NCI-H1092 treated with DMSO at 0.1 percent for 48 hours (cell line): ENCODE measurements around the gene MYBPC2.
"Not testable (repeated sequence)": the region's sequence is repeated elsewhere in the genome, so short reads cannot be mapped to it uniquely, and the experiment has no call there.

Source experiments
- DNase-seq: peaks from one replicate; lab custom pipeline; 2025; lab: John Stamatoyannopoulos, UW

The MYBPC2 gene

DNA sequence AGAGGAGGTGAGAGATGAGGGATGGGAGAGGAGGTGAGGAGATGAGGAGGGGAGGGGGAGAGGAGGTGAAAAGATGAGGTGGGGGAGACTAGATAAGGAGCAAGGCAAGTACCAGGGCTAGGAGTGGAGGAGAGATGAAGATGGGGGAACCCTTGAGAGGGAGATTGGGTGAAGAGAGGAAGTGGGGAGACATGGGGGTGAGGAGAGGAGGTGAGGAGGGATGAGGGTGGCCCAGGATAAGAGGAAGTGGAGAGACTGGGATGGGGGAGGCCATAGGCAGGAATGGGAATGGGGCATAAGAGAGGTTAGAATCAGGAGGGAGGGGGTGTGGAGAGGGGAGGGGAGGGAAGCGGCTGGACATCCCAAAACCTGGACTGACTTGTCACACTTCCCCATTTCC is 26.9 kb downstream of the MYBPC2 start:
- DNase-seq, result no peak

DNA sequence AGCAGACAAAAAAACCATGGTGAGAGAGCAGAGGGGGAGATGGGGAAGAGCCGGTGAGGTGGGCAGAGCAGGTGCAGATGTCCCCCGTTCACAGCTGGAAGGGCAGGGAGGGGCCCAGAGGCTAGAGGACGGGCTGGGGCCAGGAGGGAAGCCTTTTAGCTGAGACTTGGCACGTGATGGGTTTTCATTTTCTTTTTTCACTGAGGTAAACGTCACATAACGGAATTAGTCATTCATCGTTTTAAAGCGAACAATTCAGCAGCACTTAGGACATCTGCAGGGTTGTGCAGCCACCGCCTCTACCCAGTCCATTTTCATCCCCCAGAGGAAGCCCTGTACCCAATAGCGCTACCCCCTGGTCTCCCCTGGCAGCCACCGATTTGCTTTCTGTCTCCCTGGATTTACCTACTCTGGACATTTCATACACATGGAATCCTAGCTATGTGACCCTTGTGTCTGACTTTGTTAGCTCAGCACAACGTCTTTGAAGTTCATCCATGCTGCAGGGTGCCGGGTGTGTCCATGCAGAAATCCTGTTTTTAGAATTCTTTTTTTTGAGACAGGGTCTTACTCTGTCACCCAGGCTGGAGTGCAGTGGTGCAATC is 27.6 kb downstream of the MYBPC2 start:
- DNase-seq, result no peak

GRCh38 chr19:50461066-50461875 is 28.6 kb downstream of the MYBPC2 start:
- DNase-seq, result peak; percentile 45

DNA sequence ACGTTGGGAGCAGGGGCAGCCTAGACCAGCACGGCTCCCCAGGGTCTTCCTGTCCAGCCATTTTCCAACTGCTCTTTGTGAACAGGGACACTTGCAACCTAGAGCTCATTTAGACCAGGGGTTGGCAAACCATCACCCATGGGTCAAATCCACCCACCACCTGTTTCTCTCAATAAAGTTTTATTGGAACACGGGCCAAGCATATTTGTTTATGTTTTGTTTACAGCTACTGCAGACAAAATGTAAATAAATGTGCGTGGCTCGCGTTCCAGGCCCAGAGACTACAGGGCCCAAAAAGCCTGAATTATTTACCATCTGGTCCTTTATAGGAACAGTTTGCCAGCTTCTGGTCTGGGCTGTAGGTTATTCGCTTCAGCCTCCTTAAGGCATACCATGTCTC is 30.3 kb downstream of the MYBPC2 start:
- no peak for DNase-seq

GRCh38 chr19:50464348-50464747 is 31.7 kb downstream of the MYBPC2 start:
- no peak for DNase-seq

DNA sequence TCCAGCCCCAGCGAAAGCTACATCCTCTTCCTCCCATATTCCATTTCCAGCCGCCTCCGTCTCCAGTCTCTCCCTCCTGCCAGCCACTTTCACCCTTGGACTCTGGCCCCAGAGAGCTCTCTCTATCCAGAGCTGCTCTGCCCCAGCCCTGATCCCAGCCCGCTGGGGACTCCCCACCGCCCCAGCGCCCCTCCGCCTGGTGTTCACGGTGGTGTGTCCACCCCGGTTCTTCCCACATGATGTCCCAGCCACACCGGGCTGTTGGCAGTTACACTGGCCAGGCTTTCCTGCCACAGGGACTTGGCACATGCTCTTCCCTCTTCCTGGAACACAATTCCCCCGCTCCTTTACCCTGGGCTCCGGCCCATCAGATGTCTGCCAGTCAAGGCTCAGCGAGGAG is 32.3 kb downstream of the MYBPC2 start:
- DNase-seq, result no peak

DNA sequence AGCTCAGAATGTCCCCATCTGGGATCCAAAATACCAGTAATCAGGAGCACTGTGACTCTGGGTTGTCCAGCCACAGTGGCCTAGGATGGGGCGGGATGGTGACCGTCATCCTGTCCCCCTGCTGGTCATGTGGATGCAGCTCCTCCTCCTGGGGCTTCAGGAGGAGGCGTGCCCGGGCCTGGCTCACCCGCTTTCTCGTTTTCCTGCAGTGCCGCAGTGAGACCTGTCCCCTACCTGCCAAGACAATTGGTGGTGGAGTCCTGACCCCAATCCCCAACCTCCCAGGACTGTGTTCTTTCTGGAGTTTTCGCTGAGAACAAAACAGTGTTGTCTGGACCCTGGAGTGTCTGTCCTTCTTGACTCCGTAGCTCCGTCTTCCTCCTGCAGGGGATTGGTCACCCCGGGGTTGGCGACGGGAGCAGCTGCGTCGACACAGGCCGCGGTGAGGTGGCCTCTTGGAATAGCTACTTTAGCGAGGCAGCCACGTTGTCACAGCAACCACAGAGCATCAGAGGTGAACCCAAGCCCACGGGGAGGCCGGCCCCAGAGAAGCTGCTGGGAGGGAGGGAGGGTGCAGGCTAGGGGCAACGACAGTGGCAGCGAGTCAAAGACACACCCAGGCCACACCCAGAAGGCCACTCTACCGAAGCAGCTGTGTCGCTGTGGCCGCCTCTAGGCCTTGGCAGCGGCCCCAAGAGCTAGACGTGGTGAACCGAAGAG is 33.5 kb downstream of the MYBPC2 start:
- DNase-seq, result peak; percentile 52

DNA sequence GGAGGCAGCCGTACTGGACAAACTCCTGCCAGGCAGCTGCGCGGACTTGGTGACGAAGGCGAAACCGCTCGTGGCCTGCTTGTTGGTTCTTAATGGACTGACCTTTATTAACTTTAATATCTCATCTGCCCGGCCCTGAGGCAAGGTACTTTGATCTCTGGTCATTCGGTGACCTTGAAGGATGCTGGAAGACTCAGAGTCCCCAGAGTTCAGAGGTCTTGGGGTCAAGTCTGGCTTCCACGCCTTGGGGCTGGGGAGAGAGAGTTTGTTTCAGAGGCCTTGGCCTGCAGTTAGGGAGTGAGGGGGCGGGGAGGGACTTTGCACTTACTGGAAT is 34.0 kb downstream of the MYBPC2 start:
- DNase-seq, result no peak

DNA sequence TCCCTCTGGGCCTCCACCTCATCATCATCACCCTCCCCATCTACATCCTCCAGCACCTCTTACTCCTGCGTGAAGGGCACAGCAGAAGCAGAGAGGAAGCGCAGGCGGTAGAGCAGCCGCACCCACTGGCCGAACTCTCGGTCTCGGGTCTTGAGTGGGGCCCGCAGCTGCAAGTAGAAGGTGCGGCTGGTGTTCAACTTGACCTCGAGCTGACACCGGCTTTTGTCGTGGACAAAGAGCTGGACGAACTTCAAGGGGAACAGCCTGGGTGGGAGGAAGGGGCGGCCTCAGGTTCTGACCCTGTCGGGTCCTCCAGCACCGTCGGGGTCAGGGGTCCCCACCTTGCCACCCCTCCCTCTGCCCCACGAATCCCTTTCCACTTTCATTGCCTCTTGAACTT is 34.9 kb downstream of the MYBPC2 start:
- no peak for DNase-seq

- DNase-seq, result no peak
Observed at GRCh38 chr19:50468818-50469217, 36.1 kb downstream of the MYBPC2 start.

GRCh38 chr19:50473336-50473735 is 40.6 kb downstream of the MYBPC2 start:
- not testable (repeated sequence) for DNase-seq

DNA sequence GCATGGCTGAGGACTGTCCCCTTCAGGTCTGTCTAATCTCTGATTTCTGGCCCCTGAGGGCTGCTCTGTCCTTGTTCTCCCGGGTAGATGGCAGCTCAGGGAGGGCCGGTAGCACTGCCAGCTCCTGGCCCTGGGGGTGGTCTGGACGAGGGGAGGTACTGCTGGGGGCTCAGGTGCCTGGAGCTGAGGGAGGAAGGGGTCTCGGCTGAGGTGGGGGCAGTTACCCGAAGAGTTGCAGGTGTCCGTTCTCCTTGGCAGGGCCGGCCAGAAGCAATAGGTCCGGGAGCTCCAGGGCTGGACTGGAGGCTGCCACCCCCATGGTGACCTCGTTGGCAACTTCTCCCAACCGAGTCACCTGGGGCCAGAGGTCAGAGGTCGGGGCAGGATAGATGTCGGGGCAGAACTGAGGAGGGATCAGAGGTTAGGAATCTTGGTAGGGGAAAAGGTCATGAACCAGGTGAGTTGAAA is 42.4 kb downstream of the MYBPC2 start:
- DNase-seq, result no peak

GRCh38 chr19:50475736-50476223 is 43.1 kb downstream of the MYBPC2 start:
- no peak for DNase-seq

- peak; percentile 86 for DNase-seq
Observed at GRCh38 chr19:50476224-50476906, 43.7 kb downstream of the MYBPC2 start, which contains the start of the genes EMC10 and GARIN5A. TSS of gene EMC10 (plus strand) at chr19:50476507. CDS start at chr19:50476545, 38 bp downstream. TSS of gene GARIN5A (minus strand) at chr19:50476848. CDS start at chr19:50476388, 460 bp downstream.

DNA sequence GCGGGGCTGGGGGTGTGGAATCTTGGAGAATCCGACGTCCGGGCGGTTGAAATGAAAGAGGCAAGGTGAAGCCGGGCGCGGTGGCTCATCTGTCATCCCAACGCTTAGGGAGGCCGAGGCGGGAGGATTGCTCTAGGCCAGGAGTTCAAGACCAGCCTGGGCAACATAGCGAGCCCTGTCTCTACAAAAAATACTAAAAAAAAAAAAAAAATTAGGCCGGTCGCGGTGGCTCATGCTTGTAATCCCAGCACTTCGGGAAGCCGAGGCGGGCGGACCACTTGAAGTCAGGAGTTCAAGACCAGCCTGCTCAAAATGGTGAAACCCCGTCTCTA is 44.2 kb downstream of the MYBPC2 start:
- no peak for DNase-seq

DNA sequence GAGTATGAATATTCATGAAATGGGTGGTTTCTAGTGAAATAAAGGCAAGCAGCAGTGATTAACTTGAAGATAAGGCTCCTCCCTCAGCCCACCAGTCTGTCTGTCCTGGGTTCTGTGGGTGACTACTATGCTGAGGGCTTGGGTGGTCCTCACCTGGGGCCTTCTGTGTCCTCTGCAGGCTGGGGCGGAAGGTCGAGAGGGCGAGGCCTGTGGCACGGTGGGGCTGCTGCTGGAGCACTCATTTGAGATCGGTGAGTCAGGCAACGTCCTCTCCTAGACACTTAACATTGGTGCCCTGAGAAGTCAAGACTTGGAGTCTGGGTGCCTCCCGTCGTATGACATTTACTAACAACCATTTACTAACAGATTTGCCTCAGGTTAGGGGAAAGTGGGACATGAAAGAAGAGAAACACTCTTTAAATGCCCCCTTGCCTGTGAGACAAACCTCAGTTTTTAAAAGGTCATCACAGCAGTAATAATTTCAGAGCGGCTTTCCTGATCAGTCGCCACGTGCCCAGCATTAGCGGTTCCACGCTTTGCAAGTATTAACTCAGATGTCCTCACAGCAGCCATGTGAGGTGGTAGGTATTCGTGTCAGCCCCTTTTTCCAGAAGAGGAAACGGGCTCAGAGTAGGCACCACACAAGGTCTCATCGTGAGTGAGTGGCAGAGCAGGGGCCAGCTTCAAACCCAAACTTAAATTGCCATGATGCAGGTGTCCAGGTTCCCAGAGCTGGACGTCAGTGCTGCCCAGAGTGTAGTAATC is 45.2 kb downstream of the MYBPC2 start:
- DNase-seq, result no peak

GRCh38 chr19:50478901-50479715 is 46.4 kb downstream of the MYBPC2 start:
- no peak for DNase-seq

- no peak for DNase-seq
Observed at GRCh38 chr19:50479761-50480251, 47.1 kb downstream of the MYBPC2 start.

DNA sequence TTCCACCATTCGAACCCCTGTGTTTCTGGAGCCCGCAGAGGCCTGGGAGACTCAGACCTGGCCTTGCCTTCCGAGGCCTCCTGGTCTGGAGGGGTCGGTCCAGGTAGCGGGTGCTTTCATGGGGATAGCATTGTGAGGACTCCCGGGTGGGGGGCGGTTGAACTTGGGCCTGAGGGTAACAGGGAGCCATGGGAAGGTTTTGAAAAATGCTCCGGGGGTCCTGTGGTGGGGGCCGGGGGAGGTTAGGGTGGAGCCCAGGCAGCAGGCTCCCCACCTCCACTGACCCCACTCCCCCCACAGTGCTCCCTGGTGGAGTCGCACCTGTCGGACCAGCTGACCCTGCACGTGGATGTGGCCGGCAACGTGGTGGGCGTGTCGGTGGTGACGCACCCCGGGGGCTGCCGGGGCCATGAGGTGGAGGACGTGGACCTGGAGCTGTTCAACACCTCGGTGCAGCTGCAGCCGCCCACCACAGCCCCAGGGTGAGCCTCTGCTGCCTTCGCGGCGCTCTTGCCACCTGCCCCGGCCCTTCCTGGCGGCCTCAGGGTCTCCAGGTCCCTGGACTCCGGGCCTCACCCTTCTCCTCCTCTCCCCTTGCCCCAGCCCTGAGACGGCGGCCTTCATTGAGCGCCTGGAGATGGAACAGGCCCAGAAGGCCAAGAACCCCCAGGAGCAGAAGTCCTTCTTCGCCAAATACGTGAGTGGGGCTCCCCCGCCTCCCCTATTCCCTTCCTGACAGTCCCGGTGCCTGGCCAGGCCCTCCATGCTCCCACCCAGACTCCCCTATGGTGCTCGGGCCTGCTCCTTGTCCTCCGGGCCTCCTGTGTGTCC is 47.8 kb downstream of the MYBPC2 start:
- no peak for DNase-seq
